OCI-LY3 (cell line): Measurements from ENCODE around the gene VASH1.
A peak's percentile ranks its signal among the peaks of the same experiment; 100 is the strongest.

Experiments
- H2AFZ ChIP-seq: fragments of 200-600, 300-600 bp; shearing (Covaris generic); 2 replicates; pipeline ENCODE4 v1.6.0; 2014; ENCODE audit warnings: antibody characterized with exemption, low read depth, low read length
- H3K27ac ChIP-seq: fragments of 200-600, 300-600 bp; sonication (generic); 2 replicates; pipeline ENCODE4 v1.5.1; 2014; ENCODE audit warnings: mild to moderate bottlenecking, low read length, moderate library complexity, mixed read lengths
- H3K27me3 ChIP-seq: fragments of 200-600, 300-600 bp; sonication (generic); 2 replicates; pipeline ENCODE4 v1.6.1; 2014; ENCODE audit warnings: low read depth, low read length, mixed read lengths
- H3K36me3 ChIP-seq: fragments of 200-600, 300-600 bp; sonication (generic); replicated peaks from 2 replicates; pipeline ENCODE3; 2014; ENCODE audit warnings: low read depth, low read length, mixed read lengths
- H3K4me1 ChIP-seq: fragments of 300-600, 200-600 bp; sonication (generic); 2 replicates; pipeline ENCODE4 v1.6.1; 2014; ENCODE audit warnings: low read length, mixed read lengths
- H3K4me2 ChIP-seq: fragments of 200-600, 300-600 bp; sonication (generic); 2 replicates; pipeline ENCODE4 v1.6.1; 2014; ENCODE audit warnings: low read length, mixed read lengths
- H3K4me3 ChIP-seq: fragments of 300-600, 200-600 bp; sonication (generic); 2 replicates; pipeline ENCODE4 v1.5.1; 2014; ENCODE audit warnings: antibody characterized with exemption, mild to moderate bottlenecking, low read length, moderate library complexity
- H3K79me2 ChIP-seq: fragments of 300-600, 200-600 bp; shearing (Covaris generic); 2 replicates; pipeline ENCODE4 v1.6.1; 2014; ENCODE audit warnings: mild to moderate bottlenecking, low read length, mixed read lengths
- H3K9ac ChIP-seq: fragments of 300-600, 200-600 bp; shearing (Covaris generic); 2 replicates; pipeline ENCODE4 v1.6.0; 2014; ENCODE audit warnings: mild to moderate bottlenecking, low read length, moderate library complexity
- H3K9me3 ChIP-seq: fragments of 200-600, 300-600 bp; shearing (Covaris generic); 2 replicates; pipeline ENCODE4 v1.6.1; 2014; ENCODE audit warnings: low read length, mixed read lengths; ENCODE audit not compliant: insufficient read depth
- H4K20me1 ChIP-seq: fragments of 200-600, 300-600 bp; sonication (generic); 2 replicates; pipeline ENCODE4 v1.6.1; 2016; ENCODE audit warnings: low read length, mixed read lengths; ENCODE audit not compliant: insufficient read depth
- CTCF ChIP-seq: fragments of 200-600, 300-600 bp; sonication (generic); IDR thresholded peaks from 2 replicates; pipeline ENCODE4 v1.5.1; 2014; ENCODE audit warnings: antibody characterized with exemption, low read length, low read depth
- EZH2phosphoT487 ChIP-seq: fragments of 200-600 bp; shearing (Covaris generic); IDR thresholded peaks from 2 replicates; pipeline ENCODE4 v1.6.1; 2018; ENCODE audit warnings: antibody characterized with exemption, mixed run types, low read depth

Gene VASH1

GRCh38 chr14:76767681-76768656 lies 6.7 kb downstream of the VASH1 start:
- Histone ChIP-seq H3K4me1 (peaks cover 31% of the 10 kb centered on the region), H4K20me1 (no peaks in the 10 kb centered on the region), H3K9ac (peak overlapping the region; percentile 27; the same call in 1 of the 2 replicates), H3K9me3 (no peaks in the 10 kb centered on the region), H2AFZ (peak overlapping the region; percentile 83), H3K4me3 (peak overlapping the region; percentile 35), H3K79me2 (no peaks in the 10 kb centered on the region), H3K27me3 (no peaks in the 10 kb centered on the region; the same call in 1 of the 2 replicates), H3K36me3 (no peaks in the 10 kb centered on the region), H3K4me2 (peak overlapping the region; percentile 59), H3K27ac (peak overlapping the region; percentile 43)
- TF ChIP-seq CTCF: no peak
- no peak for TF ChIP-seq EZH2phosphoT487

- peak overlapping the region; percentile 43 for H3K27ac ChIP-seq
- no peak for TF ChIP-seq EZH2phosphoT487
- TF ChIP-seq CTCF: no peak
- H3K27me3 ChIP-seq: no peaks in the 10 kb centered on the region; the same call in 1 of the 2 replicates
- no peaks in the 10 kb centered on the region for H4K20me1 ChIP-seq
- H2AFZ ChIP-seq: peak overlapping the region; percentile 83; the same call in 1 of the 2 replicates
- H3K36me3 ChIP-seq: no peaks in the 10 kb centered on the region
- H3K9ac ChIP-seq: peak overlapping the region; percentile 27; the same call in 1 of the 2 replicates
- no peaks in the 10 kb centered on the region for H3K9me3 ChIP-seq
- H3K4me3 ChIP-seq: peak overlapping the region; percentile 35
- H3K4me1 ChIP-seq: peaks cover 31% of the 10 kb centered on the region
- peak overlapping the region; percentile 59 for H3K4me2 ChIP-seq
- H3K79me2 ChIP-seq: no peaks in the 10 kb centered on the region
These were observed 7.6 kb downstream of the VASH1 start for GRCh38 chr14:76768671-76769500.

GRCh38 chr14:76769636-76770292 lies 8.5 kb downstream of the VASH1 start:
- Histone ChIP-seq H4K20me1 (no peaks in the 10 kb centered on the region), H3K79me2 (no peaks in the 10 kb centered on the region), H3K4me1 (peaks cover 31% of the 10 kb centered on the region), H3K9ac (no peak overlapping the region), H3K27me3 (no peaks in the 10 kb centered on the region; the same call in 1 of the 2 replicates), H3K27ac (no peak overlapping the region), H3K9me3 (no peaks in the 10 kb centered on the region), H2AFZ (no peak overlapping the region), H3K36me3 (no peaks in the 10 kb centered on the region), H3K4me2 (no peak overlapping the region), H3K4me3 (no peak overlapping the region)
- TF ChIP-seq CTCF: no peak
- TF ChIP-seq EZH2phosphoT487: no peak
